OCI-LY7 (cell line): ENCODE measurements around the gene DGCR2.

Experiments
- EZH2phosphoT487 ChIP-seq: fragments of 200-600 bp; sonication (generic); IDR thresholded peaks from 2 replicates; pipeline ENCODE4 v1.6.1; 2018; ENCODE audit warnings: low read depth, borderline replicate concordance, mild to moderate bottlenecking, mixed run types, antibody characterized with exemption, low read length, moderate library complexity, mixed read lengths
- TF ChIP-seq, protein P1 (sequence below): fragments of 200-600 bp; sonication (generic); conservative IDR thresholded peaks from 2 replicates; pipeline ENCODE4 v1.5.1; 2014; ENCODE audit warnings: mild to moderate bottlenecking, antibody characterized with exemption, low read length, moderate library complexity, mixed read lengths

- TF ChIP-seq, protein P1, sequence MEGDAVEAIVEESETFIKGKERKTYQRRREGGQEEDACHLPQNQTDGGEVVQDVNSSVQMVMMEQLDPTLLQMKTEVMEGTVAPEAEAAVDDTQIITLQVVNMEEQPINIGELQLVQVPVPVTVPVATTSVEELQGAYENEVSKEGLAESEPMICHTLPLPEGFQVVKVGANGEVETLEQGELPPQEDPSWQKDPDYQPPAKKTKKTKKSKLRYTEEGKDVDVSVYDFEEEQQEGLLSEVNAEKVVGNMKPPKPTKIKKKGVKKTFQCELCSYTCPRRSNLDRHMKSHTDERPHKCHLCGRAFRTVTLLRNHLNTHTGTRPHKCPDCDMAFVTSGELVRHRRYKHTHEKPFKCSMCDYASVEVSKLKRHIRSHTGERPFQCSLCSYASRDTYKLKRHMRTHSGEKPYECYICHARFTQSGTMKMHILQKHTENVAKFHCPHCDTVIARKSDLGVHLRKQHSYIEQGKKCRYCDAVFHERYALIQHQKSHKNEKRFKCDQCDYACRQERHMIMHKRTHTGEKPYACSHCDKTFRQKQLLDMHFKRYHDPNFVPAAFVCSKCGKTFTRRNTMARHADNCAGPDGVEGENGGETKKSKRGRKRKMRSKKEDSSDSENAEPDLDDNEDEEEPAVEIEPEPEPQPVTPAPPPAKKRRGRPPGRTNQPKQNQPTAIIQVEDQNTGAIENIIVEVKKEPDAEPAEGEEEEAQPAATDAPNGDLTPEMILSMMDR = 0 out of 2 replicates have a peak, but pooled peaks have one; percentile 21
- TF ChIP-seq EZH2phosphoT487 = no peak
These were observed 86.0 kb downstream of the DGCR2 start for GRCh38 chr22:19036229-19036522.
